T47D (cell line): Measurements from ENCODE around the gene SNX33.
"Not testable (repeated sequence)": the region's sequence is repeated elsewhere in the genome, so short reads cannot be mapped to it uniquely, and the experiment has no call there.

ENCODE experiments used
- DNase-seq, 2 experiments: peaks; one replicate each; pipeline versions ENCODE4 v3.0.0 to v3.0.0-alpha.2; 2011 to 2012; ENCODE audit warnings: low read depth in 1 of 2, low spot score in 1 of 2
- JUND ChIP-seq: IDR thresholded peaks from 2 replicates; pipeline ENCODE4 v1.6.1; 2012; ENCODE audit warnings: low read depth
- in situ Hi-C: cut with HindIII; loops from 2 replicates; pipeline ENCODE4 v1.10.0; 2016; ENCODE audit warnings: low sequenced_read_pairs, low pct_unique_long_range_greater_than_20kb

The SNX33 gene, protein sequence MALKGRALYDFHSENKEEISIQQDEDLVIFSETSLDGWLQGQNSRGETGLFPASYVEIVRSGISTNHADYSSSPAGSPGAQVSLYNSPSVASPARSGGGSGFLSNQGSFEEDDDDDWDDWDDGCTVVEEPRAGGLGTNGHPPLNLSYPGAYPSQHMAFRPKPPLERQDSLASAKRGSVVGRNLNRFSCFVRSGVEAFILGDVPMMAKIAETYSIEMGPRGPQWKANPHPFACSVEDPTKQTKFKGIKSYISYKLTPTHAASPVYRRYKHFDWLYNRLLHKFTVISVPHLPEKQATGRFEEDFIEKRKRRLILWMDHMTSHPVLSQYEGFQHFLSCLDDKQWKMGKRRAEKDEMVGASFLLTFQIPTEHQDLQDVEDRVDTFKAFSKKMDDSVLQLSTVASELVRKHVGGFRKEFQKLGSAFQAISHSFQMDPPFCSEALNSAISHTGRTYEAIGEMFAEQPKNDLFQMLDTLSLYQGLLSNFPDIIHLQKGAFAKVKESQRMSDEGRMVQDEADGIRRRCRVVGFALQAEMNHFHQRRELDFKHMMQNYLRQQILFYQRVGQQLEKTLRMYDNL

DNA sequence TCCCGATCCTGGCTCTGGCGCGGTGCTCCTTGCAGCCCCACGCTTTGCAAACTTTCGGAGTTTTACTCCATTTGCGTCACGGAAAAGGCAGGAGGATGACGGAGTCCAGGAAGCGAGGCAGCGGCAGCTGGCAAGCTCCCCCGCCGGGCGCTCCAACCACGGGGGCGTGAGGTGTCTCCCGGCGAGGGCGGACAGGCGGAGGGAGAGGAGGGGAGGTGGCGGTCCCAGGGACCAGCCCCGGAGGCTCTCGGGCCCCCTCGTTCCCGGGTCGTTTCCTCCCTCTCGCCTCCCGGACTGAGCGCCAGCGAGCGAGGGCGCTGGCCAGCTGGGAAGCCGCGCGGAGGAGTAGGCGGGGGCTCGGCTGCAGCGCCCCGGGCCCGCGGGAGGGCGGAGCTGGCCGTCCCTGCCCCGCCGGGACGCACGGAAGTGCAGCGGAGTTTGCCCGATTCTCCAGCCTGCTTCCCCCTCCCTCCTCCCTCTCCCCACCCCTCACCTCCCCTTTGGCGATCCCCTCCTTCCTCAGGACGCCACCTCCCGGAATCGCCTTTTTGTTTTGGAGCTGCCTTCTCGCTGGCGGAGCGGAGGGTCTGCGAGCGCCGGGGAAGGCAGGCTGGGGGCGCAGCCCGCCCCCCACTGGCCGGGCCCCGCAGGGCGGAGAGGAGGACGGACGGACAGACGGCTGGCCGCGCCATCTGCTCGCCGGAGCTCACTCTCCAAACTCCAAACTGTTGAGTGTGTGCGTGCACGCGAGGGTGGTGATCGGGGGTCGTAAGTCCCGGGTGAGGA lies at the start of gene SNX33:
Gene SNX33, plus strand, starts transcription at position 543 of the 786 bp plus-strand sequence. CDS start 1,191 bp downstream, outside the sequence.
- in situ Hi-C loops, result no loop called here
- no peak for TF ChIP-seq JUND
- peak; percentile 84 to 86 for DNase-seq

DNA sequence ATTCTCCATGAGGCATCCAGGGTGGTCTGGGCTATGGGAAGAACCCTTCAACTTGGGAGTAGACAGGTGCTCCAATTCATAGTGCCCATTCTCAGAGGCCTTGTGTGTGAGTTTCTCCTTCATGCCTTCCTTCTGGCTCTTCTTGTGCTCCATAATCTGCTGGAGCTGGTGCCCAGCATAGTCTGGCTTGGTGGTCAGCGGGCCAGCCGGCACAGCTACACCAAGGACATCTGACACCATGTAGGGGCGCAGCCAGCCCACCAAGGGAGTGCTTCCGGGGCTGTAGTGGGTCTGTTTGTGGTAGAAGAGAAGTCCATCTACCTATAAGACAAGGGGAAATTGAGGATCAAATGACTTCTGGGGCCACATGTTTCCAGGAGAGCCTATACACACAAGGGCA lies 49.4 kb upstream of the SNX33 start:
- no peak for DNase-seq
- no peak for TF ChIP-seq JUND
- in situ Hi-C loops, result no loop called here

DNA sequence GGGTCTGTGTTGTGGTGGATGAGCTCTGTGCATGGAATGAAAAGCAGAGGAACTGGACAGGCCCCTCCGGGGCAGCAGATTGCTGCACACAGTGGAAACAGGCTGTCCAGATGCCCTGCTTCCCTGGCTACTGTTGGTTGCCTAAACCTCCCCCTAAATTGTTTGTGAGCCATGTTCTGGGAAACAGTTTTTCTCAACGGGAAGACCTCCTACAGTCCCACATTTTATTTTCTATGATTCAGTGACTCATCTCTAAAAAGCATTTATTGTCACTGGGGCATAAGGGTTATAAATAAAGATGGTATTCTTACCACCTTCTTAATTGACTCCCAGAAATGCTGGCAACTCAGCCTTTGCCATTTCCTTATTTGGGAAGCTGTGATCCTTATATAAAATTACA lies 48.3 kb upstream of the SNX33 start:
- in situ Hi-C loops, result no loop called here
- no peak for DNase-seq
- TF ChIP-seq JUND, result no peak

DNA sequence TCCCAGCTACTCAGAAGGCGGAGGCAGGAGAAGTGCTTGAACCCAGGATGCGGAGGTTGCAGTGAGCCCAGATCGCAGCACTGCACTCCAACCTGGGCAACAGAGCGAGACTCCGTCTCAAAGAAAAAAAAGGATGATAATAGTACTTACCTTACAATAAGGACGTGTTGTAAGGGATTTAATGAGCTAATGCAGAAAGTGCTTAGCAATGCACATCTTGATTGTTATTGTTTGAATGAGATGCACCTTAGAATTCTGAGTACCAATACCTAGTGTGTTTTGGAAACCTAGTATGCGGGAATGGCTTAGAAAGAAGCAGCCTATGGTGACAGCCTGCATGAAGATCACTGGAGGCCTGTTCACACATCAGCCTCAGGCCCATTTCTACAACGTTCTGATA lies 41.7 kb upstream of the SNX33 start:
- in situ Hi-C loops, result no loop called here
- TF ChIP-seq JUND, result no peak
- DNase-seq, result no peak

DNA sequence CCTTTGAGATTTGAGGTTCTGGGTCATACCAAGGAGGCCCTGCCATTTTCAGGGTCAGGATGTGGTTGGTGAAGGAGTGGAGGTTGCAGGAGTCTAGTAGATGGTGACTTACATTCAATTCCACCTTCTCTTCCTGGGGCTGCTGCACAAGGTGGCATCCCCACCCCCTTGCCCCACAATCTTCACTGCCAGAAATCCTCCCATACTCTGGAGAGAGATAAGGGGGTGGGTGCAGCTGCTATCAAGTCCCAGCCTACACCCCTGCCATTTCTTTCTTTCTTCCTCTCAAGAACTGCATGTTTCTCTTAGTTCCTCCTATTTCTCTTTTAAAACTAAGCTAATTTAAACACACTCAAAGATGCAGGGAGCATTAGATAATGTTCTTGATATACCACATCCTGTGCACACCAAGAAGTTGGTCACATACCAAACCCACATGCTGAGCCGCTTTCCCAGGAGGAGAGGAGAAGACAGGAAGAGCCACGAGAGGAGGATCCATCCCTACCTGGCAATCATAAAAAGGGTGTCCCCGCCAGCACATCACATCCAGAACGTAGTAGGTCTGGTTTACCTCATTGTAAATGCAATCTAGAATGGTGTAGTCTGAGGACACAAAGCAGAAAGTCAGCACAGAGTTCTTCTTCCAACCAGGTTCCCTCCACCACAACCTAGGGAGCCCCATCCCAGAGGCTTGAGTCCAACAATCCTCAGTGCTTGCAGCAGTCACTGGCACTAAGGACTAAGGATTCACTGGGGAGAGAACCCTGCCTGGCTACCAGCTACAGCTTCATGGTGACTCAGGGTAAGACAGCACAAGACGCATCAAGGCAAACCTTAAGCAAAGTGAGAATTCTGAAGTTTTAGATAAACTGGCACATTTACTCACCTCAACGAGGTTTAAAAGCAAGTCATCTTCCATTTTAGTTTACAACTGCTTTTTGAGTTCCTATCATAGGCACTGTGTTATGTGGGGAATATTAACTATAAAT lies 40.7 kb upstream of the SNX33 start:
- no peak for TF ChIP-seq JUND
- in situ Hi-C loops, result no loop called here
- no peak for DNase-seq

DNA sequence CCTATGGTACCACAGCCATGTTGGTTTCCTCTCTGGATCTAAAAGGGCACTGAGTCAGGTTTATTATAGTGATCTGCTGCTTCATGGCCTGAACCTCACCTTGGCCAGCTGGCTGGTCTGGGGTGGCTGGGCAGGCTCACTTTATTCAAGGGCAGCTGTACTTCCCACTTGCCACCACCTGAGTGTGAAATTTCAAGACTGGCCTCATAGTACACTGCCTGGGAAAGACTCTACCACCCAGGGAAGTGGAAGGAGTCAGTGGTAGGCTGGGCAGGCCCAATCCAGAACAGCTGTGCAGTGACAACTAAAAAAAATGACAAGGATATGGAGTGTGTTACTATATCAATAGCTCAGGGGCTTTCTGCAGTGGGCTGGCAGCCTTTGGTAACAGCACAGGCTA lies 30.9 kb upstream of the SNX33 start:
- TF ChIP-seq JUND, result no peak
- in situ Hi-C loops, result no loop called here
- DNase-seq, result no peak

DNA sequence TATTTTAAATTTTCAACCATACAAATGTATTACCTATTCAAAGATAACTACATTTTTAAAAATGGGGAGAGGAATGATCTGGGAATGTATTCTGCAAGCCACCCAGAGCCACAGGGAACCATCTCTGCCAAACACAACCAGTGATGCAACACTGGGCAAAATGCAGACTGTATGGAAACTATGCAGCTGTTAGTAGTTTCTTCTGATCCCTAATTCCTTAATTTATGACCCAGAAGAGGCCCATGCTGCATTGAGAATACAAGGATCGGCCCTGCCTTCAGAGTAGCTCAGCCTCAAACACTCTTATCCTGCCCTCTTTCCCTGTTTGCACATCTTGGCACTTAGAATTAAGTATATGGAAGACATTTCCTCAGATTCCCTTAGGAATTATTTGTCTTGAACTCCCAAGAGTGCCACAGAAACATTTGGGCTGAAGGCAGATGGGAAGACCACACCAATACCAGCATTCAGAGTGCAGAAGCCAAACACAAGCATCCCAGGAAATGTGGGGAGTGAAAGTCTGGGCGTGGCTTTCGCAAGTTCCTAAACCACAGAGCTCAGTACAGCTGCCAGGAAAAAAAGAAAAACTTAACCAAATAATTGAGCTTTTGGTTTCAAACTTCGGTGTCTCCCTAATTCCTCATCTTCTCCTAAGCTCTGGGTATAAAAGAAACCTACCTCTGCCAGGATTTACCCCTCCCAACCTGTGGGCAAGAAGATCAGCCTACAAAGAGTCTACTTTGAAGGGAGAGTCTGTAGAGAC lies 27.5 kb upstream of the SNX33 start:
- TF ChIP-seq JUND, result no peak
- in situ Hi-C loops, result no loop called here
- no peak for DNase-seq

DNA sequence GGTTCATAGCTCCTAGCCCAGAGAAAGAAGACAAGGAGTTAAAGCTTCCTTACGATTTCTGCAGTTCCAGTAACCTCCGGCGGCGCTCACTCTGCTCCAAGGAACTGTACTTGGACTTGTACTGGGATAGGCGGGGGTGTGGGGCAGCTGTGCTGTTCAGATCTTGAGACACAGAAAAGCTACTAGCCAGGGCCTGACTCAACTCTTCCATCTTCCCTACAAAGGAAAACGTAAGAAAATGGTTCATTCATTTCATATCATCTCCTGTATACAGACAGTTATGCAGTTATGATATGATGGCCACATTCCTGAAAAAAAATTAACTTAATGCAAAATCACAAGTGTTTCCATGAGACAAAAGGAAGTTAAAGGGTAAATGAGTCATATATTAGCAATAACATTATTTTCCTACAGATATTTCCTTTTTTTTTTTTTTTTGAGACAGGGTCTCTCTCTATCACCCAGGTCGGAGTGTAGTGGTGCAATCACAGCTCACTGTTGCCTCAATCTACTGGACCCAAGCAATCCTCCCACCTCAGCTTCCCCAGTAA lies 26.8 kb upstream of the SNX33 start:
- no peak for TF ChIP-seq JUND
- peak in 1 of 2 experiments; percentile 41 for DNase-seq
- in situ Hi-C loops, result no loop called here

DNA sequence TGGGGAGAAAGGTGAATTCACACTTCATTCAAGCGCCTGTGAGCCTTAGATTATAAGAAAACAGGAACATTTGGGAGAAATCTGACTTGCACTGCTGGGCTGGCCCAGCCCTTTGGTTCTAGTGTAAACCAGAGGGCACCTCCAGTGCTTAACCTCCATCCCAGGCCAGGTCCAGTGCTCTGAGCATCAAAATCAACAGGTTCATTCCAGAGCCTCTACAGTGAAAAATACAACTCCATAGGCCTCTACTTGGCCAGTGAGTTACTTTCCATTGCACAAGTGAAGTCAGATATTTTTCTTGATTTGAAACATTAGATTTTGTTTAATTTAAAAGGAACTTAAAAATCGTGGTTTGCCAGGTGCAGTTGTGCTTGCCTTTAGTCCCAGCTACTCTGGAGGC lies 25.2 kb upstream of the SNX33 start:
- no peak for TF ChIP-seq JUND
- DNase-seq, result no peak
- in situ Hi-C loops, result no loop called here

DNA sequence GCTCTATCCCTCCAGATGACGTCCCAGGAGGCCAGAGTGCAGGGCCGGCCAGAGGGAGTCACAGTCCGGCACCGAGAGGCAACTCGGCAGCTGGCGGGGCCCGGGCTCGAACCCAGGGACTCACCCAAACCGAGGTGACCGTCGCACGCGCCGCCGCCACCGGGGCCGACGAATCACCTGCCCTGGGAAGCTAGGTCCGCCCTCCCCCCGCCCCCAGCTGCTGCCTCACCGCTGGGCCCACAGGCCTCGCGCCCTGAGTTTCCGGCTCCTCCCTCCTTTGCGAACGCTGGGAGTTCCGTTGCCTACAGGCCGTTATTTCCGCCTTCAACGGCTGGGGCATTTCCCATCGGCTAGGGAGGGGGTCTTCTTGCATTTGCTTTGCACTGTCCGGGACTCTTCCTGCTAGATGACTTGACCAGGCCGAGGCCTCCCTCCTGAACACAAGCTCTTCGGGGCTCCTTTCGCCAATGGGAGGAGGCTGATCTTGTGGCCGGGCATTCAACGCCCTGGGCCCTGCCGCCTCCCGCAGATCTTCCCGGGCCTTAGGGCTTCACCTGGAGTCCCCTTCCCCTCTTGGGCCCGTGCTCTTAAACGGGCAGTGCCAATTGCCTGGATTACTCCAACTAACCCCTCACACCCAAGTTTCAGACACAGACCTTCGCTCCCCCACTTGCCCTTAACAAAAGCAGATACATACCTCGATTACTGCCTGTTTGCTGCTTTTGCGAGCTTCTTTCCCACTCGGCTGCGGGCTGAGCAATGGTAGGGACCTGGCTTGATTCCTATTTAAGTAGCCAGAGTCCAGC lies 22.0 kb upstream of the SNX33 start, which contains the start of gene SNUPN:
Gene SNUPN, minus strand, starts transcription at position 184 of the 806 bp plus-strand sequence. CDS start 4,674 bp downstream, outside the sequence.
- in situ Hi-C loops, result no loop called here
- peak; percentile 90 to 95 for DNase-seq
- TF ChIP-seq JUND, result no peak

DNA sequence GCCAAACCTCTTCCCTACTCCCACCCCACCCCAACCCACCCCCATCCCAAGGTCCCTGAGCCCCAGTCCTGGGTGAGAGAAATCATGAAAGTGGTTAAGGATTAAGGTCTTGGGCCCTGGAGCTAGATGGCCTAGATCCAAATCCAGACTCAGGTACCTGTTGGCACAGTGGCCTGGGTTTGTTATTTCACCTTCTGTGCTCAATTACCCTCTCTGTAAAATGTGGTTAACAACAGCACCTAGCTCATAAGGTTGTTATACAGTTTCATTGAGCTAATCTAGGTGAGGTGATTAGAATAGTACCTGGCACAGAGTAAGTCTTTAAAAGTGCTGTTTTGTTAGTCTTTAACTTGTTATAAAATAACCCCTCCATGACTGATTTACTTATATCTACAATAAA lies 15.8 kb upstream of the SNX33 start:
- no peak for TF ChIP-seq JUND
- in situ Hi-C loops, result no loop called here
- peak in 1 of 2 experiments; percentile 37 for DNase-seq

DNA sequence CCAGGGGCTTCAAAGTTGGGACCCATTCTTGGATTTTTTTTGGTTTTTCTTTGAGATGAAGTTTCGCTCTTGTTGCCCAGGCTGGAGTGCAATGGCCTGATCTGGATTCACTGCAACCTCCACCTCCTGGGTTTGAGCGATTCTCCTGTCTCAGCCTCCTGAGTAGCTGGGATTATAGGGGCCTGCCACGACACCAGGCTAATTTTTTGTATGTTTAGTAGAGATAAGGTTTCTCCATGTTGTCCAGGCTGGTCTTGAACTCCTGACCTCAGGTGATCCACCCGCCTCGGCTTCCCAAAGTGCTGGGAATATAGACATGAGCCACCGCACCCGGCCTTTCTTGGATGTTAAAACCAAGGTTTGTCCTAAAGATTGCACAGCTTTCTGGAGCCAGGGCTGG lies 13.8 kb upstream of the SNX33 start:
- DNase-seq, in situ Hi-C loops: not testable (repeated sequence)
